ENCODE data around the gene MXRA8.
"Not testable (repeated sequence)": the region's sequence is repeated elsewhere in the genome, so short reads cannot be mapped to it uniquely, and the experiment has no call there.

Gene MXRA8, protein sequence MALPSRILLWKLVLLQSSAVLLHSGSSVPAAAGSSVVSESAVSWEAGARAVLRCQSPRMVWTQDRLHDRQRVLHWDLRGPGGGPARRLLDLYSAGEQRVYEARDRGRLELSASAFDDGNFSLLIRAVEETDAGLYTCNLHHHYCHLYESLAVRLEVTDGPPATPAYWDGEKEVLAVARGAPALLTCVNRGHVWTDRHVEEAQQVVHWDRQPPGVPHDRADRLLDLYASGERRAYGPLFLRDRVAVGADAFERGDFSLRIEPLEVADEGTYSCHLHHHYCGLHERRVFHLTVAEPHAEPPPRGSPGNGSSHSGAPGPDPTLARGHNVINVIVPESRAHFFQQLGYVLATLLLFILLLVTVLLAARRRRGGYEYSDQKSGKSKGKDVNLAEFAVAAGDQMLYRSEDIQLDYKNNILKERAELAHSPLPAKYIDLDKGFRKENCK

DNA sequence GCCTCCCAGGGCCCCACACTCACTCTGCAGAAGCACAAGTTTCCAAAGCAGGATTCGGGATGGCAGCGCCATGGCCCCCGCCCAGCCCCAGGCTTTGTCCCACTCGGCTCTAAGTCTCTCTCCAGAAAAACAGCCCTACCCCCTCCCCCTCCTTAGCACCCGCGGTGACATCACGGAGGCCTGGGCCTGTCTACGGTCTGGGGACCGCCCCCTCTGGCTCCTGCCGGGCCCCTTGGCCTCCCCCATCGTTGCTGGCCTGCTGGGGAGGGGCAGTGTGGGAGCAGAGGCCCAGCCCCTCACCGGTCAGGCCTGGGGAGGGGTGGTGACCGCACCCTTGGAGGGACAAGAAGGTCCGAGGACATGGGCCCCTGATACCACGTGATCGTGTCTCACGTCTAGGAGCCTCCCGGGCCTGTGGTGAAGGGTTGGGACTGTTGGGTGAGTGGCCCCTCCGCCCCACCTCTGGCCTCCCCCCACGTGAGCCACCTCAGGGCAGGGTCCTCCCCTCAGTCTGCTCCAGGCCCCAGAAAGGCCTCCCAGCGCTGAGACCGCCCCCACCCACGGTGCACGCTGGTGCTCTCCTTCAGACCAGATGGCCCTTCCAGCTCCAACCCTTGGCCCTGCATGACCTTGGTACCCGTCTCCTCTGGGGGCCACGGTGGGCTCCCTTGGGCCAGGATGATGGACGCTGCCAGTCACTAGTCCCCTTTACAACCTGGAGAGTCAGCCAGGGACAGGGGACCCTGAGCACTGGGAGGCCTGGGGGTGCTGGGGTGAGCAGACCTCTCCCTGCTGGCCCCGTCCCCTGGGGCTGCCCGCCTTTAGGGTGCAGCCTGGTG, at the start of gene MXRA8:
Gene MXRA8, minus strand, starts transcription at position 123 of the 839 bp plus-strand sequence. Its CDS starts 51 bp downstream, at position 72.
- no peak for DNase-seq

DNA sequence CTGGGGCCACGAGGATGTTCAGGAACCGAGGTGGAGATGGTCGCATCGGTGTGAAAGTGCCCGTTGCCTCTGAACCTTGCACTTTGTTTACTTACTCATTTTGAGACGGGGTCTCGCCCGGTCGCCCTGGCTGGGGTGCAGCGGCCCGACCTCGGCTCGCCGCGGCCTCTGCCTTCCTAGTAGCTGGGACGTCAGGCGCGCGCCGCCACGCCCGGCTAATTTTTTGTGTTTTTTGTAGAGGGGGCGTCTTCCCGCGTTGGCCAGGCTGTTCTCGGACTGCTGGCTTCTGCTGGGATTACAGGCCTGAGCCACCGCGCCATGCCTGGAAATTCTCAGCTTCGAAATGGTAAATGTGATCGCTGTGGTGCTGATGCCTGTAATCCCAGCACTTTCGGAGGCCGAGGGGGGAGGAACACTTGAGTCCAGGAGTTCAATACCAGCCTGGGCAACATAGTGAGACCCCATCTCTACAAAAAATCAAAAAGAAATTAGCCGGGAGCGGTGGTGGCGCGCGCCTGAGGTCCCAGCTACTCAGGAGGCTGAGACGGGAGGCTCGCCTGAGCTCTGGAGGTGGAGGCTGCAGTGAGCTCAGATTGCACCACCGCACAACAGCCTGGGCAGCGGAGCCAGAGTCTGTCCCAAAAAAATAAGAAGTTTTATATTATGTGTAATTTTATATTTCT, 49.4 kb upstream of the MXRA8 start:
- DNase-seq, result peak in 1 of 3 experiments; percentile 54

DNA sequence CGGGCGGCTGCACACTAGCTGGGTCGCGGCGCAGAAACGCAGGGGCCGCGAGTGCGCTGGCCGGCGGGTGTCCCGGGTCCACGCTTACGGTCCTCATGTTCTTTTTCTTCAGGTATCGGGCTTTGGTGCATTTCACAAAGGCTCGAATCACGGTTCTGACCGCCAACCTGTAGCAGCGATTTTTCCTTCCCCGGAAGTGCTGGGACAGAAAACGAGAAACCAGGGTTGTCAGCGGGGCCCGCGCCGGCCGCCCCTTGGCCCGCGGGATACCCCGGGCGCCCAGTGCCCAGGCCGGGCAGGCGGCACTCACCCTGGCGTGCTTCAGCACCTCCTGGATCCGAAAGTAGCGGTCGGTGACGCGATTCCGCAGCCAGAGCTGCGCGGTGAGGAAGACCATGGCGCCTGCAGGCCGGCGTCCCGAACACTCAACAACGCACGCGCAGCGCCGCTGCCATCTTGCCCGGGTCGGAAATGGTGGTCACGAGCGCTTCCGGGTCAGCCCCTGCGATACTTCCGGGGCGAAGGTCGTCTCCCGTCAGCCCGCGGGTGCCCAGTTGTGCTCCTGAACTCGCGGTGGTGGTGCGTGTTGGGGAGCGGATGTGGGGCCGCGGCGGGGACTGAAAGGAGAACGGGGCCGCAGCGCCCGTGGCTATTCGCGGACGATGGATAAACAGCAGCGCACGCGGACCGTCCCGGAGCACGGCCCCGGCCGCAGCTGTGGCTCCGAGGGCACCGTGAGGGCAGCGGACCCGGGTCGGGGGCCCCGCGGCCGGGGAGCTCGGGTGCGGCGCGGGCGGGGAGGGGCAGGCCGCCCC, 48.7 kb upstream of the MXRA8 start, which contains the start of gene MRPL20:
Gene MRPL20, minus strand, starts transcription at position 473 of the 815 bp plus-strand sequence. Its CDS starts 76 bp downstream, at position 397.
- peak; percentile 91 to 95 (median 93) for DNase-seq

DNA sequence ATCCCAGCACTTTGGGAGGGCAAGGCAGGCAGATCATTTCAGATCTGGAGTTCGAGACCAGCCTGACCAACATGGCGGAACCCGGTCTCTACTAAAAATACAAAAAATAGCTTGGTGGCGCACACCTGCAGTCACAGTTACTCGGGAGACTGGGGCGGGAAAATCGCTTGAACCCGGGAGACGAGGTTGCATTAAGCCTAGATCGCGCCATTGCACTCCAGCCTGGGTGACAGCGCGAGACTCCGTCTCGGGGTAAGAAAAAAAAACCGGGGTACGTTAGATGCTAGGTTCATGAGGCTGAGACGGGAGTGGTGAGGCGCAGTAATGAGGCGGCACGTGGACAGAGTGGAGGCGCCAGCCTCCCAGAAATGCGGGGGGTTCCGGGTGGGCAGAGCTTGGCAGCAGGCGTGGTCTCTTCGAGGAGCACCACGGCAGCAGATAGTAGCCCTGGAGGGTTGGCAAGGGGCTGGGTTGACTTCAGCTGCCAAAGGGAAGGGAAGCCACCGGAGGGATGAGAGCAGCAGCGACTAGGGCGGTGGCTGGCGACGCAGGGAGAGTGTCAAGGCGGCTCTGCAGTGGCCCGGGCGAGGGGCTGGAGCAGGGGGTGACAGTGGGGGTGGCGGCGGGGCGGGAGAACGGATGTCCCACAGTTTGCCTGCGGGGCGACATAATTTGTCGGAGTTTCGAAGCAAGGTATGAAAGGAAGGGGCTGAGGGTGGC, 47.9 kb upstream of the MXRA8 start:
- DNase-seq, result peak in 1 of 3 experiments; percentile 30

DNA sequence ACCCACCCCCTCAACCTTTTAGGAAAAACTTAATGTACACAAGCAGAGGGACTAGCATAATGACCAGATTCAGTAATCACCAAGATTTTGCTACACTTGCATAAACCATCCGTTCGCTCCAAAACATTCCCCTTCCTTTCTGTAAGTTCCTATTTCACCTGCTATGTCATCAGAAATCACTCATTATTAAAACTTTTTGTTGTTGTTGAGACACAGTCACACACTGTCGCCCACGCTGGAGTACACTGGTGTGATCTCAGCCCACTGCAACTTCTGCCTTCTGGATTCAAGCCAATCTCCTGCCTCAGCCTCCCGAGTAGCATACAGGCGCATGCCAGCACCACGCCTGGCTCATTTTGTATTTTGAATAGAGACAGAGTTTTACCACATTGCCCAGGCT, 45.3 kb upstream of the MXRA8 start:
- no peak for DNase-seq

DNA sequence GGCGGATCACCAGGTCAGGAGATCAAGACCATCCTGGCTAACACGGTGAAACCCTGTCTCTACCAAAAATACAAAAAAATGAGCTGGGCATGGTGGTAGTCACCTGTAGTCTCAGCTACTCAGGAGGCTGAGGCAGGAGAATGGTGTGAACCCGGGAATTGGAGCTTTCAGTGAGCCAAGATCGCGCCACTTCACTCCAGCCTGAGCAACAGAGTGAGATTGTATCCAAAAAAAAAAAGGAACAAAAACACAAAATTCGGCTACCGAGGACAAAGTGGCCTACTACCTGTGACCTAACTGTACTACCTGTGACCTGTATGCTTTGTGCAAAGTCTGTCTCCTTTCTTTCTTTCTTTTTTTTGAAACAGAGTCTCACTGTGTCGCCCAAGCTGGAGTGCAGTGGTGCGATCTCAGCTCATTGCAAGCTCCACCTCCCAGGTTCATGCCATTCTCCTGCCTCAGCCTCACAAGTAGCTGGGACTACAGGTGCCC, 44.6 kb upstream of the MXRA8 start:
- DNase-seq, result not testable (repeated sequence)

DNA sequence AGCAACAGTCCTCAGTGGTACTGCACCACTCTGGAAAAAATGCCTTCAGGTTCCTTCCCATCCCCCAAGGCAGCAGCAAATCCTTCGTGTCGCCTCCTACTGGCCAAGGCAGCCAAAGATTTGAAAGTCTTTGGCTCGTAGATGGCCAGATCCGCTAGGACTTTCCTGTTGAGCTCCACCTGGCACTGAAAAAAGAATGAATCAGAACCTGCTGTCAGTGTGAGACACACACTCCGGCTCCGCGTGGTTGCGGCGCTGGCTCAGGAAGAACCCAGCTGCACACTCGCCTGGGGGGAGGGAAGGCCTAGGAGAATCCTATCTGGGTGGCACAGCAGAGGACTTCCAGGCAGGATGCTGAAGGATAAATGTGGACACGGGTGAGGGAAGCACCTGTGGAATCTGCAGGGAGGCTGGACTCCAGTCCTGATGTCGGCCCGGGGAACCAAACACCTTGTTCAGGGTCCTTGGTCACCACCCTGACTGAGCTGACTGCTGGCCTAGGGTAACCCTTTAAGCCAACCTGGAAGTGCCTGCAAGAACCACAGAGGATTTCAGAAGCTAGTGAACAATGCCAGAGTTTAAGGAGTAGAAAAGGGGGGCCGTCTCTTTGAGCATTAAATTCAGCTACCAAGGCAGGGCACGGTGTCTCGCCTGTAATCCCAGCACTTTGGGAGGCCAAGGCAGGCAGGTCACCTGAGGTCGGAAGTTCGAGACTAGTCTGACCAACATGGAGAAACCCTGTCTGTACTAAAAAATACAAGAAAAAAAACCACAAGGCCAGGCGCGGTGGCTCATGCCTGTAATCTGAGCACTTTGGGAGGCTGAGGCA, 43.9 kb upstream of the MXRA8 start:
- DNase-seq, result peak in 1 of 3 experiments; percentile 36

DNA sequence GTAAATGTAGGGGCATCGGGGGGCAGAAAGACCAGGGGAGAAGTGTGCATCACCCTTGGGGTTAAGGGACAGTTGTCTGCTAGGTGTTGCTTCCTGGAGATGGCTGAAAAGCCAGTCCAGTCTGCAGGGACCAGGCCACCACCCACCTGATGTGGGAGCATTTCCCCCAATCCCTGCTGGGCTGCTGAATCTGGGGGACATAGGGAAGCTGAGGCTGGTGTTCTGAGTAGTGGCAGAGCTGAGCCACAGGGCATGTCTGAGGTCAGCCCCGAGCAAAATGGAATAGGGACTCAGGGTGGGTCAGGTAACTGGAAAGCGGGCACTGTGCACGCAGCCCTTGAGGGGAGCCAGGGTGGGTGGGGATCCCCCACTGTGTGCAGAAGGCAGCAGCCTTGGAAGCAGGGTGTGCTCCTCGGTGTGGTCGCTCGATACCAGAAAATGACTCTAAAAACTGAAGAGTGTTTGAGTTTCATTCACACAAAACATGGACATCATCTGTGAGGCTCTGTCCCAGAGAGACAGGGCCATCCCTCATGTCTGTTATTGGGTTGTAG, 43.2 kb upstream of the MXRA8 start:
- DNase-seq, result no peak

DNA sequence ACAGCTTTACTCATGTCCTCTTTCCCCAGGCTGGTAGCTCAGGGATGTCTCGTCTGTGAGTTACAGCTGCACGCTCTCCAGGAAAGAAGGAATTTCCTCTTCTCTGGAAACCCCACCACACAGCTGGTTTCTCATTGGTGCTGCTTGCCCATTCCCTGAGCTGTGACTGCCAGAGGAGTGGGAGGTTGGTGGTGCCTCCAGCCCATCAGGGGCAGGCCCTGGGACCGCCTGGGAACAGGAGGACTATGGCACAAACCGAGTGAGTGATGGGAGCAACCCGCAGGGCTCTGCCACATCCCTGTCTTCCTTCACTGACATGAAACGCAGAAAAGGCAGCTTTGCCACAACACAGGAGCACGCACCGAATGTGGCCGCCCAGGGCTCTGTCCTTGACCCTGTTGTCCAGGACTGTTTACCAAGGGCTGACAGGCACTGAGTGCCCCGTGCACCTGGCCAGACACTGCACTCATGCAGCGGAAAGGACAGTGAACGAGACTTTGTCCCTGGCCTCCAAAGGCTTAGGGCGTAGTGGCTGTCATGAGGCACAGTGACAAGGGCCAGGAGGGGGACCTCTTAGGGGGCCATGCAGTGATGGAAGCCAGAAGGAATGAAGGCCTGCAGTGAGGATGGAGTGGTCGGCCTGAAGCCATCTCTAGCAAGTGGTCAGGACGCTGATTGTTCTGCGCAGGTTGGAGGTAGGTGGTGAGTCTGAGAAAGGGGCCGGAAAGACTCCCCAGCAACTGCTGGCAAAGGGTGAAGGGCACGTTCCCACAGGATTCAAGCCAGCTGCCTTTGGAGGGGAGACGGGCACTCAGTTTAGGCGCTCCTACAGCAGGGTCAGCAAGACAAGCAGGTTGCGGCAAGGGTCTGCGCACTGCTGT, 42.5 kb upstream of the MXRA8 start:
- DNase-seq, result no peak

DNA sequence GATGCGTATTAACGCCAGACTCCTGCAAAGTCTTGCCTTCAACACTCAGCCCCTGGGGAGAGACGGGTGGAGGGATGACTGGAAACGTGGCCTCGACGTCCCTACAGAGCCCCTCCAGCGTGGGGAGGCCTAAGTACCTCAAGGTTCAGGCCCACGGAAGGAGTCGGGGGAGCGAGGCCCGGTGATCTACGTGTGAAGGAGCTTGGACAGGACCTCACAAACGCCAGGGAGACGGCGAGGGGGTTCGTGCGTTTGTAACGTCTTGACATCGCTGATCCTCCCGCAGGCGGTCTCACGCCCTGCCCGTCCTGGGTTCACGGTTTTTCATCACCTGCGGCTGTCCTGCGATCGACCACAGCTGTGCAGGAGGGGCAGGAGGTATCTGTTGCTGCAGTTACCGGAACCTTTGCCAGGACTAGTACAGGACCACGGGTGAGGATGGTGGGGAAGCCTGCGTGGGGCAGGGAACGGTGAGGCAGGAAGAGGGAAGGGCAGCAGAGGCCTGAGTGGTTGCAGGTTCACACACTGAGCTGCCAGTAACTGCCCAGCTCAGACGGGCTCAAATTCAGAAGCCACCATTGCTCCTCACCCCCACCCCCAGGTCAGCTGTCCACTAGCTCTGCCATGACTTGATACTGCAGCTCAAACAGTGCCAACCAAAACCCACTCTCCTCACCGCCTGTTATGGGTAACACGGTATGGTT, 41.7 kb upstream of the MXRA8 start:
- peak in 2 of 3 experiments; percentile 38 to 61 for DNase-seq

DNA sequence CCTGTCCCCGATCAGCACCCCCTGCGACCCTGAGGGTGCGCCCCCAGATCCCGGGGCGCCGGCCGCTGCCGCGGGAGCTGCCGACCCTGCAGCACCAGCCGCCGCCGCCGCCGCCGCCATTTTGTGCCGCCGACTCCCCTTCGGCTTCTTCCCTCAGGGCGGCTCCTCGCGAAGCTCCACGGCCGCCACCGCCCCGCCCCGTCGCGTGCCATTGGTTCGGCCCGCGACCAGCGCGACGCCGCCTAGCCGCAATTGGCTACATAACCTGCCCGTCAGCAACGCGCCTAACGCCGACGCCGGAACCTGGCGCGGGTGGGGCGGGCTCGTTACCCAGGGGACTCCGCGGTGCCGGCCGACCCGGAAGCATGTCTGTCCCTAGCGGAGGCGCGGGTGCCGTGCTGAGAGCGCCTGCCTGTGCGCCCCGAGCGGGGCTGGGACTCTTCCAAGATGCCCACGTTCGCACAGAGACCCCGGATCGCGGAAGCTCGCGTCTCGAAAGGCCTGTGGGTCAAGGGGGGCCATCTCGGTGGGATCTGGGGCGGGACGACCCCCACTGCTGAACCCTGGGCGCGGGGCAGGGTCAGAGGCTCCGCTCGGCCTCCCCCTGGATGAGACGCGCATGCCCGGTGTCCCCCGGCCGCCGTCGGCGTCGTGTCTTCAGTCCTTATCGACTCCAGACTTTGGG, 41.0 kb upstream of the MXRA8 start, which contains the start of gene CCNL2:
Gene CCNL2, minus strand, starts transcription at position 149 of the 685 bp plus-strand sequence. Its CDS starts 29 bp downstream, at position 120.
- peak; percentile 98 to 99 (median 98) for DNase-seq

DNA sequence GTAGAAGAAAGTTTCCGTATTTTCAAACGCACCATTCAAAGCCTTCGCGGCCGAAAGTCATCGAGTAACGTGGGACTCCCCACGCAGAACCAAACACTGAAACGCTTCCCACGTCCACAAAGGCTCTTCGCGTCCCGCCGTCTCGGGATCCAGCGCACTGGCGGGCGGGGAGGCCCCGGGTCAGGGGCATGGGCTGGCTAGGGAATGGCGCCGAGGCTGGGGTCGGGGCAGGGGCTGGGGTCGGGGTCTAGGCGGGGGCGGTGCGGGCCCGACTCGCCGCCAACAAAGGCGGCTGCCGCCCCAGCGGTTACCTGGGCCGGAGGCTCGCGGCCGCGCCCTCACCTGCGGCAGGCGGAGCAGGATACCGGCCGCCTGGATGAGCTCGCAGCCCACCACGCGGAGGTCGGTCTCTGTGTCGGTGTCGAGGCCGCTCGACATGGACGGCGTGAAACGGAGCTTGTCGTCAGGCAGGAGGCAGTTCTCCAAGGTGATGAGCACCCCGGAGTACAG, 40.4 kb upstream of the MXRA8 start:
- DNase-seq, result no peak

DNA sequence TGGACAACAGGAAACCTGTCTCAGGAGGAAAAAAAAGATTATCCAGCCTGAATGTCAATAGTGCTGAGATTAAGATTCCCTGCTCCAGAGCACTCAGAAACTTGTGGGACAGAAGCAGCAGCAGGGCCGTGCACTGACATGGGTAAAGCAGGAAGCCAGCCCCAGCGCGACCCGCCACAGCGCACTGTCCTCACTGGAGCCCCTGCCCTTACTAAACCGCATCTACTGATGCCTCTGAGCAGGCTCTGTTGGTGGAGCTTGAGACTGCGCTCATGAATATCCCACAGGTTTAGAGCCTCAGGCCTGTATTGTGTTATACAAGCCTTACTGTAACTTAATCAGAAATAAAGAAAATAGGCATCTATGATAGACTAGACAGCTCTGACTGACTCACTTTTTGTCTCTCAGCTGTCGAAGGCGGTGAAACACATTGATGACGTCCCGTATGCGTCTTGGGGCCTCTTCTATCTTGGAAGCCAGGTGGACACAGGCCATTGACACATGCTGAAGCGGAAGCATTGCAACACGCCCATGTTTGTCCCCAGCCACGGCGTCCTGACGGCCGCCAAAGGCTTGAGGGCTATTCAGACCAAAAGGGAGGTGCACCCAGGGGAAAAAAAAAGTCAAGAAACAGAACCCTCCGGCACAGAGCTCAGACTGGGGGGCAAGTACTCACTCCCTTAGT, 39.6 kb upstream of the MXRA8 start:
- DNase-seq, result no peak

DNA sequence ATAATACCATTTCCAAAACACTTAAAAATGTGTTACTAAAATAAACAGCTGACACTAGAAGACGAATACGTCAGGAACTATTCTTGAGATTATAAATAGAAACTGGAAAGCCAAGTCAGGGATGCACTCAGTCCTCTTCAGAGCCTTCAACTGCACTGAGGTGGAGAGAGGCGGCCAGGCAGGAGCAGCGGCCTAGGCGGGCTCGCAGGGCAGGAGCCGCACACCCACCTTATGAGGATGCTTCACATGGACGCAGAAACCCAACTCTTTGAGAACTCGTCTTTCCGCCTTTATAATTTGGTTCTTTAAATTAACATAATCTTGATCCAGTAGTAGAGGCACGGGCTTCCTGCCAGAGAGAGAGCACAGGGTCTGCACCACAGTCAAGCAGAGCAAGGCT, 36.8 kb upstream of the MXRA8 start:
- DNase-seq, result no peak

DNA sequence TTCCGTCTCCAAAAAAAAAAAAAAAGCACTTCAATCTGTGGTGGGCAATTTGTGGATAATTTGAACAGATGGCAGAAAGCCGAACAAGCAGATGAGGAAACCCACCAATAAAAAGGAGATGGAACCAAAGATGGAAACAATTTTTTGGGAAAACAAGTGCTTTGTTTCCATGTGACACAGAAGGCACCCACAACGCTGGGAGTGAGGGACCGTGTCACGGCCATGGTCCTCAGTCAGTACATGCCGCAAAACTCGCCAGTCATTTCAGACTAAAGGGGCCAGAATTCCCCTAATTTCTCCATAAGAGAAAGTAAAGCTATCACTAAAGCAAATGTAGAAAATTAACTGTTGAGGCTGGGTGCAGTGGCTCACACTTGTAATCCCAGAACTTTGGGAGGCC, 35.8 kb upstream of the MXRA8 start:
- DNase-seq, result no peak

DNA sequence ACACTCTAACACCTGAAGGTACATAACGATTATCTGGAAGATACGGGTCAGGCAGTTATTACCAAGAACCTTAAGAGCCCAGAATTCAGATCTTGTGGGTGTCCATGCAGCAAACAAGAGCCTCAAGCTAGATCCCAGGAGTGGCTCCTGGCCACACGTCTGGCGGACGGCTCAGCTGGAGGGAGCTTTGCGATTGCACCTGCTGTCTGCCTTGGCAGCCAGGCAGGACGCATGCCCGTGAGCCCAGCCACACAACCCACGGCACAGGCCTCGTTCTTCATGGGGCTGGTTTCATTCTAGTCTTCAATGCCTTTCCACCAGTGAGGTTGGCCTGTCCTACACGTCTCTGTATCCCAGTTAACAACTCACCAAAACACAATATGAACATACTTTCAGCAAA, 35.1 kb upstream of the MXRA8 start:
- DNase-seq, result no peak

DNA sequence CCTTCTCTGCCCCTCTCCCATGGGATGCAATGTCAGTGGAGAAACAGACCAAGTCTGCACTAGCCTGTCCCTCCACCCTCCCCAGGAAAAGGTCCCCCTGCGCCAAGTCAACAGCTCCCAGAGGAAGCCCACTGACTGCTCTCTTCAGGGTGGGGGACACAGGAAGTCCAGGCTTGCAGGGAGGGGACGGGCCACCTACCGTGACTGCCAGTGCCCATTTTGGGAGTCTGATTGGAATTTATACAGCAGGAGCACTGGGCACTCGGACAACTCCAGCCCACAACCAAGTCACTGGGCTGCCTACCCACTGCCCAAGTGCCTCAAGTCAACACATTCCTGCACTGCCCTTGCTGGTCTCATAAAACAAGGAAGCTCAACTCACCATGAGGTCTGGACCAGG, 34.7 kb upstream of the MXRA8 start:
- DNase-seq, result no peak
